Transverse colon (tissue), 4 donors: ENCODE measurements around the gene MRC1. TPM values are rescaled to one million over a fixed set of nuclear protein-coding genes. Genes with fewer than 3 reads are reported as not detected.

Experiments used
- DNase-seq: peaks from one replicate; pipeline ENCODE4 v3.0.0-alpha.2; 2019
- H3K27ac ChIP-seq, 4 donors: fragments of 200-600 bp; sonication (generic); 2 replicates each; pipeline ENCODE4 v1.5.1; 2016 to 2018; ENCODE audit warnings: inconsistent platforms in 4 of 4
- H3K27me3 ChIP-seq: fragments of 200-600 bp; sonication (generic); 2 replicates; pipeline ENCODE4 v1.5.1; 2017; ENCODE audit warnings: inconsistent platforms
- H3K36me3 ChIP-seq, 4 donors: fragments of 200-600 bp; sonication (generic); 2 replicates each; pipeline ENCODE4 v1.5.1; 2017 to 2019; ENCODE audit warnings: inconsistent platforms in 4 of 4
- H3K4me1 ChIP-seq, 4 donors: fragments of 200-600 bp; sonication (generic); 2 replicates each; pipeline ENCODE4 v1.5.1; 2017 to 2020; ENCODE audit warnings: inconsistent platforms in 4 of 4
- H3K4me3 ChIP-seq, 4 donors: fragments of 200-600 bp; sonication (generic); 1 replicate in 1 of 4; 2 replicates in 3 of 4; pipeline versions ENCODE4 v1.5.1 to v1.6.1; 2017 to 2019; ENCODE audit warnings: inconsistent platforms in 4 of 4
- H3K9me3 ChIP-seq, 2 donors: fragments of 200-600 bp; sonication (generic); 2 replicates each; pipeline ENCODE4 v1.5.1; 2017 to 2019; ENCODE audit warnings: inconsistent platforms in 2 of 2
- CTCF ChIP-seq, 5 experiments: fragments of 200-600 bp in 3 of 5; fragments of 450-650 bp in 2 of 5; sonication (generic) in 3 of 5; IDR thresholded peaks; 1 replicate in 2 of 5; 2 replicates in 3 of 5; pipeline ENCODE4 v1.5.1; 2016 to 2017; ENCODE audit warnings: antibody characterized with exemption in 5 of 5, inconsistent platforms in 3 of 5, mild to moderate bottlenecking in 2 of 5, moderate library complexity in 1 of 5
- EP300 ChIP-seq: sonication (generic); formaldehyde crosslinking; IDR thresholded peaks from one replicate; pipeline ENCODE4 v1.6.1; 2017; ENCODE audit warnings: antibody characterized with exemption, low read depth
- POLR2A ChIP-seq: fragments of 450-650 bp; IDR thresholded peaks from one replicate; pipeline ENCODE4 v1.6.1; 2016; ENCODE audit warnings: antibody characterized with exemption, mild to moderate bottlenecking, moderate library complexity
- POLR2AphosphoS5 ChIP-seq, 3 donors: sonication (generic); formaldehyde crosslinking; IDR thresholded peaks; one replicate each; pipeline ENCODE4 v1.6.1; 2016; ENCODE audit warnings: antibody characterized with exemption in 3 of 3
- WGBS, 2 donors: methylation state at CpG; one replicate each; pipeline ENCODE4 v1.1.5; 2018; ENCODE audit warnings: low coverage in 1 of 2; 5-methylcytosine and 5-hydroxymethylcytosine counted together
- in situ Hi-C, 4 donors: fragments of 200-750 bp; cut with MboI; loops; one replicate each; pipeline versions ENCODE4 v1.15.0 to v1.15.1; 2017; ENCODE audit warnings: low sequenced_read_pairs in 3 of 4, low pct_ligation_motif_present in 1 of 4, low pct_unique_long_range_greater_than_20kb in 1 of 4
- intact Hi-C: fragments of 100-400 bp; cut with DNase I; formaldehyde crosslinking; loops from one replicate; pipeline ENCODE4 v1.15.1; 2023; ENCODE audit warnings: low total_unique reads
- total RNA-seq, 4 donors: library from RNA; depleted of rRNA; stranded (reverse); fragments of >200 nt; gene quantifications; one replicate each; pipeline ENCODE4 v1.1.0, GENCODE V29; 2016

The MRC1 gene
- total RNA-seq, 4 donors from 2014 or later, result 2.8 to 22.1 (median 15.2) TPM

GRCh38 chr10:17859492-17860156 lies 50.5 kb downstream of the MRC1 start:
- intact Hi-C loops, result no loop called here

GRCh38 chr10:17861760-17862159 lies 52.6 kb downstream of the MRC1 start:
- in situ Hi-C loops, result loop anchor here in 2 of 4 donors (25.0 kb wide), 1 partner anchor 249 kb away; the partner anchor contains the start of gene HACD1 (in 2 of the 2)
- no peak for TF ChIP-seq CTCF (IDR thresholded peaks at IDR 0.05)
- no peak for TF ChIP-seq POLR2A
- TF ChIP-seq POLR2AphosphoS5 (IDR thresholded peaks at IDR 0.05), result no peak
- TF ChIP-seq EP300, result no peak
- 87 to 88% methylated on average over 5 of the region's 5 CpGs for WGBS, 2 donors

More at GRCh38 chr10:17859492-17860156, 50.5 kb downstream of the MRC1 start:
- in situ Hi-C loops, result loop anchor here in 2 of 4 donors (10.0 to 25.0 kb wide), 2 partner anchors 247 to 375 kb away; partner anchors contain the start of gene HACD1 (in 2 of the 2)
- Histone ChIP-seq H3K27me3 (no peaks in the 10 kb centered on the region), H3K36me3 (no peaks in the 10 kb centered on the region), H3K4me1 (no peaks in the 10 kb centered on the region), H3K9me3 (no peaks in the 10 kb centered on the region), H3K27ac (no peak overlapping the region), H3K4me3 (no peak overlapping the region)
- no peak for DNase-seq
- WGBS, 2 donors, result 66 to 77% methylated on average over 6 to 8 of the region's 8 CpGs
- TF ChIP-seq EP300, result no peak
- no peak for TF ChIP-seq POLR2AphosphoS5 (IDR thresholded peaks at IDR 0.05)
- no peak for TF ChIP-seq CTCF (IDR thresholded peaks at IDR 0.05)
- no peak for TF ChIP-seq POLR2A

GRCh38 chr10:17865351-17865750 lies 56.2 kb downstream of the MRC1 start:
- Histone ChIP-seq H3K9me3 (no peaks in the 10 kb centered on the region), H3K4me1 (no peaks in the 10 kb centered on the region), H3K36me3 (no peaks in the 10 kb centered on the region), H3K4me3 (no peak overlapping the region), H3K27ac (no peak overlapping the region), H3K27me3 (no peaks in the 10 kb centered on the region)
- in situ Hi-C loops (loop anchor here in 2 of 4 donors (25.0 kb wide), 1 partner anchor 253 kb away; the partner anchor contains the start of gene HACD1 (in 2 of the 2)), intact Hi-C loops (no loop called here)
- 81% methylated on average over 3 of the region's 3 CpGs for WGBS, 2 donors
- DNase-seq, result no peak
- TF ChIP-seq POLR2AphosphoS5 (IDR thresholded peaks at IDR 0.05) (no peak), CTCF (IDR thresholded peaks at IDR 0.05) (no peak), POLR2A (no peak), EP300 (no peak)

More at GRCh38 chr10:17861760-17862159, 52.6 kb downstream of the MRC1 start:
- no peak overlapping the region for H3K4me3 ChIP-seq
- H3K4me1 ChIP-seq, result no peaks in the 10 kb centered on the region
- no peak for DNase-seq
- no peaks in the 10 kb centered on the region for H3K36me3 ChIP-seq
- no peak overlapping the region for H3K27ac ChIP-seq
- H3K27me3 ChIP-seq, result no peaks in the 10 kb centered on the region
- intact Hi-C loops, result no loop called here
- H3K9me3 ChIP-seq, result no peaks in the 10 kb centered on the region

GRCh38 chr10:17866346-17866745 lies 57.2 kb downstream of the MRC1 start:
- no peaks in the 10 kb centered on the region for H3K27me3 ChIP-seq
- WGBS, 2 donors, result 74 to 93% methylated on average over 3 to 10 of the region's 10 CpGs
- no peaks in the 10 kb centered on the region for H3K9me3 ChIP-seq
- in situ Hi-C loops, result loop anchor here in 2 of 4 donors (25.0 kb wide), 1 partner anchor 254 kb away; the partner anchor contains the start of gene HACD1 (in 2 of the 2)
- no peak overlapping the region for H3K4me3 ChIP-seq
- H3K27ac ChIP-seq, result no peak overlapping the region
- no peaks in the 10 kb centered on the region for H3K36me3 ChIP-seq
- no peaks in the 10 kb centered on the region for H3K4me1 ChIP-seq
- intact Hi-C loops, result no loop called here
- DNase-seq, result no peak
- no peak for TF ChIP-seq EP300
- no peak for TF ChIP-seq POLR2AphosphoS5 (IDR thresholded peaks at IDR 0.05)
- no peak for TF ChIP-seq POLR2A
- no peak for TF ChIP-seq CTCF (IDR thresholded peaks at IDR 0.05)
